ENCODE results near the gene ADRA2C. TPM values are rescaled to one million over a fixed set of nuclear protein-coding genes. Genes with fewer than 3 reads are reported as not detected.

Gene ADRA2C
- total and polyA plus RNA-seq, 2 of the 13 experiments (the other 11 are each of a cell fraction or from before 2014, with no cell fraction given), result 15.4 to 69.7 TPM

GRCh38 chr4:3791910-3792542, 25.8 kb downstream of the ADRA2C start (continued):
- TF ChIP-seq, protein P1, sequence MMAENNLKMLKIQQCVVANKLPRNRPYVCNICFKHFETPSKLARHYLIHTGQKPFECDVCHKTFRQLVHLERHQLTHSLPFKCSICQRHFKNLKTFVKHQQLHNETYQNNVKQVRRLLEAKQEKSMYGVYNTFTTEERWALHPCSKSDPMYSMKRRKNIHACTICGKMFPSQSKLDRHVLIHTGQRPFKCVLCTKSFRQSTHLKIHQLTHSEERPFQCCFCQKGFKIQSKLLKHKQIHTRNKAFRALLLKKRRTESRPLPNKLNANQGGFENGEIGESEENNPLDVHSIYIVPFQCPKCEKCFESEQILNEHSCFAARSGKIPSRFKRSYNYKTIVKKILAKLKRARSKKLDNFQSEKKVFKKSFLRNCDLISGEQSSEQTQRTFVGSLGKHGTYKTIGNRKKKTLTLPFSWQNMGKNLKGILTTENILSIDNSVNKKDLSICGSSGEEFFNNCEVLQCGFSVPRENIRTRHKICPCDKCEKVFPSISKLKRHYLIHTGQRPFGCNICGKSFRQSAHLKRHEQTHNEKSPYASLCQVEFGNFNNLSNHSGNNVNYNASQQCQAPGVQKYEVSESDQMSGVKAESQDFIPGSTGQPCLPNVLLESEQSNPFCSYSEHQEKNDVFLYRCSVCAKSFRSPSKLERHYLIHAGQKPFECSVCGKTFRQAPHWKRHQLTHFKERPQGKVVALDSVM (CRISPR knock-in tag; IDR thresholded peaks at IDR 0.05), result no peak
- TF ChIP-seq, protein P2, sequence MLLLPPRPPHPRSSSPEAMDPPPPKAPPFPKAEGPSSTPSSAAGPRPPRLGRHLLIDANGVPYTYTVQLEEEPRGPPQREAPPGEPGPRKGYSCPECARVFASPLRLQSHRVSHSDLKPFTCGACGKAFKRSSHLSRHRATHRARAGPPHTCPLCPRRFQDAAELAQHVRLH (CRISPR knock-in tag; IDR thresholded peaks at IDR 0.05; ENCODE audit: borderline replicate concordance, low read depth), result peak; percentile 97
- TF ChIP-seq ZFY (CRISPR knock-in tag; IDR thresholded peaks at IDR 0.05) (peak; percentile 52; the same call in 1 of the 2 replicates), AGO1 (IDR thresholded peaks at IDR 0.05; ENCODE audit: low read depth, low read length, poor library complexity, severe bottlenecking) (no peak), ZNF33B (CRISPR knock-in tag; IDR thresholded peaks at IDR 0.05) (0 out of 2 replicates have a peak, but pooled peaks have one; percentile 74), ISL2 (CRISPR knock-in tag; IDR thresholded peaks at IDR 0.05) (peak; percentile 24; the same call in 1 of the 2 replicates), ZNF34 (CRISPR knock-in tag; IDR thresholded peaks at IDR 0.05; ENCODE audit: borderline replicate concordance) (0 out of 2 replicates have a peak, but pooled peaks have one; percentile 73), HMG20B (CRISPR knock-in tag; conservative IDR thresholded peaks at IDR 0.05) (peak; percentile 75; the same call in 1 of the 2 replicates), GTF3A (CRISPR knock-in tag; conservative IDR thresholded peaks at IDR 0.05) (no peak), AKAP8 (CRISPR knock-in tag; IDR thresholded peaks at IDR 0.05) (no peak), ZNF790 (CRISPR knock-in tag; IDR thresholded peaks at IDR 0.05; ENCODE audit: borderline replicate concordance) (peak; percentile 90; the same call in 1 of the 2 replicates), ZBTB21 (CRISPR knock-in tag; IDR thresholded peaks at IDR 0.05) (peak; percentile 55; the same call in 1 of the 2 replicates), HOXA3 (CRISPR knock-in tag; IDR thresholded peaks at IDR 0.05) (peak; percentile 81), ZNF747 (CRISPR knock-in tag; IDR thresholded peaks at IDR 0.05; ENCODE audit: borderline replicate concordance) (peak; percentile 93; the same call in 1 of the 2 replicates), RAD51 (IDR thresholded peaks at IDR 0.05; ENCODE audit: borderline replicate concordance) (no peak), GPN1 (CRISPR knock-in tag; IDR thresholded peaks at IDR 0.05; ENCODE audit: borderline replicate concordance) (peak; percentile 86; the same call in 1 of the 2 replicates), STAG1 (CRISPR knock-in tag; IDR thresholded peaks at IDR 0.05) (peak; percentile 49), ZNF891 (CRISPR knock-in tag; IDR thresholded peaks at IDR 0.05) (peak; percentile 92)
- TF ChIP-seq, protein P3, sequence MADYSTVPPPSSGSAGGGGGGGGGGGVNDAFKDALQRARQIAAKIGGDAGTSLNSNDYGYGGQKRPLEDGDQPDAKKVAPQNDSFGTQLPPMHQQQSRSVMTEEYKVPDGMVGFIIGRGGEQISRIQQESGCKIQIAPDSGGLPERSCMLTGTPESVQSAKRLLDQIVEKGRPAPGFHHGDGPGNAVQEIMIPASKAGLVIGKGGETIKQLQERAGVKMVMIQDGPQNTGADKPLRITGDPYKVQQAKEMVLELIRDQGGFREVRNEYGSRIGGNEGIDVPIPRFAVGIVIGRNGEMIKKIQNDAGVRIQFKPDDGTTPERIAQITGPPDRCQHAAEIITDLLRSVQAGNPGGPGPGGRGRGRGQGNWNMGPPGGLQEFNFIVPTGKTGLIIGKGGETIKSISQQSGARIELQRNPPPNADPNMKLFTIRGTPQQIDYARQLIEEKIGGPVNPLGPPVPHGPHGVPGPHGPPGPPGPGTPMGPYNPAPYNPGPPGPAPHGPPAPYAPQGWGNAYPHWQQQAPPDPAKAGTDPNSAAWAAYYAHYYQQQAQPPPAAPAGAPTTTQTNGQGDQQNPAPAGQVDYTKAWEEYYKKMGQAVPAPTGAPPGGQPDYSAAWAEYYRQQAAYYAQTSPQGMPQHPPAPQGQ (CRISPR knock-in tag; IDR thresholded peaks at IDR 0.05; ENCODE audit: borderline replicate concordance), result no peak
- TF ChIP-seq, protein P4, sequence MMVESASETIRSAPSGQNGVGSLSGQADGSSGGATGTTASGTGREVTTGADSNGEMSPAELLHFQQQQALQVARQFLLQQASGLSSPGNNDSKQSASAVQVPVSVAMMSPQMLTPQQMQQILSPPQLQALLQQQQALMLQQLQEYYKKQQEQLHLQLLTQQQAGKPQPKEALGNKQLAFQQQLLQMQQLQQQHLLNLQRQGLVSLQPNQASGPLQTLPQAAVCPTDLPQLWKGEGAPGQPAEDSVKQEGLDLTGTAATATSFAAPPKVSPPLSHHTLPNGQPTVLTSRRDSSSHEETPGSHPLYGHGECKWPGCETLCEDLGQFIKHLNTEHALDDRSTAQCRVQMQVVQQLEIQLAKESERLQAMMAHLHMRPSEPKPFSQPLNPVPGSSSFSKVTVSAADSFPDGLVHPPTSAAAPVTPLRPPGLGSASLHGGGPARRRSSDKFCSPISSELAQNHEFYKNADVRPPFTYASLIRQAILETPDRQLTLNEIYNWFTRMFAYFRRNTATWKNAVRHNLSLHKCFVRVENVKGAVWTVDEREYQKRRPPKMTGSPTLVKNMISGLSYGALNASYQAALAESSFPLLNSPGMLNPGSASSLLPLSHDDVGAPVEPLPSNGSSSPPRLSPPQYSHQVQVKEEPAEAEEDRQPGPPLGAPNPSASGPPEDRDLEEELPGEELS (CRISPR knock-in tag; IDR thresholded peaks at IDR 0.05), result peak; percentile 40; the same call in 1 of the 2 replicates
- TF ChIP-seq, protein P5, sequence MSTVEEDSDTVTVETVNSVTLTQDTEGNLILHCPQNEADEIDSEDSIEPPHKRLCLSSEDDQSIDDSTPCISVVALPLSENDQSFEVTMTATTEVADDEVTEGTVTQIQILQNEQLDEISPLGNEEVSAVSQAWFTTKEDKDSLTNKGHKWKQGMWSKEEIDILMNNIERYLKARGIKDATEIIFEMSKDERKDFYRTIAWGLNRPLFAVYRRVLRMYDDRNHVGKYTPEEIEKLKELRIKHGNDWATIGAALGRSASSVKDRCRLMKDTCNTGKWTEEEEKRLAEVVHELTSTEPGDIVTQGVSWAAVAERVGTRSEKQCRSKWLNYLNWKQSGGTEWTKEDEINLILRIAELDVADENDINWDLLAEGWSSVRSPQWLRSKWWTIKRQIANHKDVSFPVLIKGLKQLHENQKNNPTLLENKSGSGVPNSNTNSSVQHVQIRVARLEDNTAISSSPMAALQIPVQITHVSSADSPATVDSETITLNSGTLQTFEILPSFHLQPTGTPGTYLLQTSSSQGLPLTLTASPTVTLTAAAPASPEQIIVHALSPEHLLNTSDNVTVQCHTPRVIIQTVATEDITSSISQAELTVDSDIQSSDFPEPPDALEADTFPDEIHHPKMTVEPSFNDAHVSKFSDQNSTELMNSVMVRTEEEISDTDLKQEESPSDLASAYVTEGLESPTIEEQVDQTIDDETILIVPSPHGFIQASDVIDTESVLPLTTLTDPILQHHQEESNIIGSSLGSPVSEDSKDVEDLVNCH (CRISPR knock-in tag; IDR thresholded peaks at IDR 0.05), result no peak

Data from HepG2 (cell line).